GM20000 (cell line): ENCODE data around the gene RHOC.

Experiments used
- DNase-seq: peaks from one replicate; pipeline ENCODE4 v3.0.0; 2012; ENCODE audit warnings: low spot score
- CTCF ChIP-seq: IDR thresholded peaks from 2 replicates; pipeline ENCODE4 v1.5.1; 2012; ENCODE audit warnings: mild to moderate bottlenecking, control low read depth; ENCODE audit errors: extremely low read depth, missing control alignments

Gene RHOC

DNA sequence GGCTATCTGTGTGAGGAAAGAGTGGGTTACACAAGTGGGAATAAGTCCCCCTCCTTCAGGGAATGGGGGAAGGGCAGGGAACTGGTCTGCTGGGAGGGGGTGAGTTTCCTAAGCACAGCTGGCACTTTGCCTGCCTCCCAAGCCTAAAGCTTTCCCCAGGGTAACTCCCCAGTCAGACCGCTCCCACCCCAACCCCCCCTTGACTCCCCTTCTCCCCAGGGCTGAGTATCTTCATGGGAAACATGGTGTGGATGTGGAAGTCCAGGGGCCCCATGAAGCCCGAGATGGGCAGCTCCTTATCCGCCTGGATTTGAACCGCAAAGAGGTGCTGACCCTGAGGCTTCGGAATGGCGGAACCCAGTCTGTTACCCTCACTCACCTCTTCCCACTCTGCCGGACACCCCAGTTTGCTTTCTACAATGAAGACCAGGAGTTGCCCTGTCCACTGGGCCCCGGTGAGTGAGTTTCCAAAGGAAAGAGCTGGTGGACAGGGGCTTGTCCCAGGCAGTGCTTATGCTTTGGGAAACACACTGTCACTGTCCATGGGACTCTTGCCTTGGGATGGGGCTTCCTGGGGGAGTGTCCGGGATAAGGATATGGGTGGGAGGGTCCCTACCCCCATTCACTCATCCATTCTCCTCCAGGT lies 17.6 kb downstream of the RHOC start:
- no peak for DNase-seq
- TF ChIP-seq CTCF, result no peak

DNA sequence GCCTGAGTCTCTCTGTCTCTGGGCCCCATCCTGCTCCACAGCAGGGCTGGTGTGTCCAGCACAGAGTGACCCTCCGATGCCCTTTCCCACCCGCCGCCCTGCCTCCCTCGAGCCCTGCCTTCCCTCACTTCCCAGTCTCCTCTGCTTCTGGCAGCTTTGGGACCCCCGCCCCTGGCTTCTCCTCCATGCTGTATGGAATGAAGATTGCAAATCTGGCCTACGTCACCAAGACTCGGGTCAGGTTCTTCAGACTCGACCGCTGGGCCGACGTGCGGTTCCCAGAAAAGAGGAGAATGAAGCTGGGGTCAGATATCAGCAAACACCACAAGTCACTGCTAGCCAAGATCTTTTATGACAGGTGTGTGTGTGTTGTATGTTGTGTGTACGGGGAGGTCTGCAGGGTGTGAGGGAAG lies 18.1 kb downstream of the RHOC start:
- no peak for TF ChIP-seq CTCF

GRCh38 chr1:112687785-112688496 lies 19.0 kb downstream of the RHOC start:
- no peak for DNase-seq
- TF ChIP-seq CTCF, result no peak

More for the DNA sequence above, 18.1 kb downstream of the RHOC start:
- no peak for DNase-seq

GRCh38 chr1:112687361-112687760 lies 19.6 kb downstream of the RHOC start:
- no peak for TF ChIP-seq CTCF
- no peak for DNase-seq

DNA sequence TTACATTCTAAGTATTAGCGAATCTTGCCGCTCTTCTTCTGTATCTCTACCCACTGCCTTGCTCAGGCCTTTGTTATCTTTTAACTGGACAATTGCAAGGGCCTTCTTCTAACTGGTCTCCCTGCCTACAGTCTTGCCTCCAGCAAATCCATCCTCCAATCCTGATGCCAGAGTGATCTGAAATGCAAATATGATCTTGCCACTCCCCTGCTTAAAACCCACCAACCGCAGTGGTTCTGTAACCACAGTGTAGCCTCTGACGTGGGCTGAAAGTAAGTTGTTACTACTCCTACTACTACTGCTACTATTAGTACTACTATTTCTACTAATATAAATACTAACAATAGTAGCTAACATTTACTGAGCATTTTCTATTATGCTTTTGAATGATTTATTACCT lies 20.1 kb downstream of the RHOC start:
- DNase-seq, result no peak
- no peak for TF ChIP-seq CTCF

- DNase-seq, result no peak
- no peak for TF ChIP-seq CTCF
Measured at GRCh38 chr1:112686417-112686816, 20.5 kb downstream of the RHOC start.

- TF ChIP-seq CTCF, result no peak
- DNase-seq, result no peak
Measured at GRCh38 chr1:112685913-112686312, 21.0 kb downstream of the RHOC start.
